HK-2 (cell line): Measurements from ENCODE around the gene SCGB1A1.
A peak's percentile ranks its signal among the peaks of the same experiment; 100 is the strongest.

Experiments
- DNase-seq: peaks from one replicate; pipeline ENCODE4 v3.0.0-alpha.2; 2018; ENCODE audit not compliant: unreplicated experiment

SCGB1A1 gene

GRCh38 chr11:62421996-62422395, 3.2 kb downstream of the SCGB1A1 start:
- no peak for DNase-seq

- DNase-seq, result no peak
These were observed 4.2 kb downstream of the SCGB1A1 start for GRCh38 chr11:62423012-62423411.

DNA sequence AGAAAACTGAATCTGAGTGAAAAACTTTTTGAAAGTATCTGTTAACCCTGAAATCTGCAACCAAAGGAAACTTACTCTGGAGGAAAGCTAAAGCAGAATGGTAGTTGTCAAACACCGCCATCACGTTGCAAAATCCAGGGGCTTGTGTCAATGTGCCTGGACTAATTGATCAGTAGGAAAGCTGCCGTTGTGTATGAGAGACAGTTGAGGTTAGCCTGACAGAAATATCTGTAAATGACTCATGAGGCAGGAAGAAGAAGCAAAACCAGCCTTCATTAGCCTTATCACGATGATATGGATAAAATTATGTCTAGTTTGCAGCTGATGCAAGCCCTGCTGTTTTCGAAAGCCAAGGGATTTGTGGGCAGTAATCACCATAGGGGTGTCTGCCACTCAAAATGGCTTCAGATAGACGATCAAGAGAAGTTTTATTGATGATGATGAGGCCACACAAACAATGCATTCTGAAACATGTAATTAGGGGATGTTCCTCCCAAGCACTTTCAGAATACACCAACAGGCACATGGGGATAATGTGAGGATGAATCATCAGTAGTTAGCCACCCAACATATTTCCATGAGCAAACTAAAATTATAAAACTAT, 8.9 kb downstream of the SCGB1A1 start:
- no peak for DNase-seq

DNA sequence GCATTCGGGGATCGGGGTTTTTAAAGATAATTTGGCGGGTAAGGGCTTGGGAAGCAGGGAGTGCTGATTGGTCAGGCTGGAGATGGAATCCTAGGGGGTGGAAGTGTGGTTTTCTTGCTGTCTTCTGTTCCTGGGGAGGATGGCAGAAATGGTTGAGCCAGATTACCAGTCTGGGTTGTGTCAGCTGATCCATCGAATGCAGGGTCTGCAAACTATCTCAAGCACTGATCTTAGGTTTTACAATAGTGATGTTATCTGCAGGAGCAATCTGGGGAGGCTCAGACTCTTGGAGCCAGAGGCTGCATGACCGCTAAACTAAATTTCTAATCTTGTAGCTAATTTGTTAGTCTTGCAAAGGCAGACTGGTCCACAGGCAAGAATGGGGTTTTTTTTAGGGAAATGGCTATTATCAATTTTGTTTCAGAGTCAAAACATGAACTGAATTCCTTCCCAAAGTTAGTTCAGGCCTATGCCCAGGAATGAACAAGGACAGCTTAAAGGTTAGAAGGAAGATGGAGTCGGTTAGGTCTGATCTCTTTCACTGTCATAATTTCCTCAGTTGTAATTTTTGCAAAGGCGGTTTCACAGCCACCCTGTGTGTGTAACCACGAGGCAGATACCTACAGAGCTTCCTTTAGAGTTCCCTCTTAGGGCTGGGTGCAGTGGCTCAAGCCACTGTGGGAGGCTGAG, 10.2 kb downstream of the SCGB1A1 start:
- no peak for DNase-seq

DNA sequence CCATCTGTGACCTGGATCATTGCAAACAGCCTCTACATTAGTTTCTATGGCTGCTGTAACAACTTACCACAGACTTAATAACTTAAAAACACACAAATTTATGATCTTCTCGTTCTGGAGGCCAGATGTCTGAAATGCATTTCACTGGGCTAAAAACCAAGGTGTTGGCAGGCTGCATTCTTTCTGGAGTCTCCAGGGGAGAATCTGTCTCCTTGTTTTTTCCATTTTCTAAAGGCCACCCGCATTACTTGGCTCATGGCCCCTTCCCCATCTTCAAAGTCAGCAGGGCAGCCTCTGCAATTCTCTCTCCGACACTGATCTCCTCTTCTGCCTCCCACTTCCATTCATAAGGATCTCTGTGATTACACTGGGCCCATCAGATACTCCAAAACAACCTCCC, 11.6 kb downstream of the SCGB1A1 start:
- no peak for DNase-seq

DNA sequence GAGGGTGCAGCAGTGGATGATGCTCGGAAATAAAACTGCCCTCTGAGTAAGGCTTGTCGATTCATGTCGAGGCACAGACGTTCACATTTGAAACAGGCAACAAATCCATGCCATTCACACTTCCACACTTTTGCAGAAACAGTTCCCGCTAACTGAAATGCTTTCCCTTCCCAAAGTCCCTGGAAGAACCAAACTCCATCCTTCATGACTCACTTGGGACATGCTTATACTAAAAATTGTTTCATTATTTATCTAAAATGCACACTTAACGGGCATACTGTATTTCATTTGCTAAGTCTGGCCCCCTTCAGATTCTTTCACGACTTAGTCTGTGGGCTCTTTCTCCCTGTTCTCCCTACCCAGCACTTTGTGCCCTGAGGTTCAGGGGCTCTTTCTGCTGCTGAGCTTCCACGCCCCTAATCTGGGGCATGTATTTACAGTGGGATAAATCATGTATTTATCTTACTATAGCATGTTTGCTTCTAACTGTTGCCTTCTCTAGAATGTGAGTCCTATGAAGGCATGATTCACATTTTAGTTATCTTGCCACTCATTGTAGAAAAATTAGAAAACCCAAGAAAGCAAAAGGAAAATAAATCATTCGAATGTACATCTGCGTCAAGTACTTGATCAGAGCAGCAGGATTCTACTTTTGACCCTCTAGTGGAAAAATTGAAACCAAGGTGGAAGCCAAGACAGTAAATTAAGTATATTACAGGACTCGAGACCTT, 12.5 kb downstream of the SCGB1A1 start:
- no peak for DNase-seq

DNA sequence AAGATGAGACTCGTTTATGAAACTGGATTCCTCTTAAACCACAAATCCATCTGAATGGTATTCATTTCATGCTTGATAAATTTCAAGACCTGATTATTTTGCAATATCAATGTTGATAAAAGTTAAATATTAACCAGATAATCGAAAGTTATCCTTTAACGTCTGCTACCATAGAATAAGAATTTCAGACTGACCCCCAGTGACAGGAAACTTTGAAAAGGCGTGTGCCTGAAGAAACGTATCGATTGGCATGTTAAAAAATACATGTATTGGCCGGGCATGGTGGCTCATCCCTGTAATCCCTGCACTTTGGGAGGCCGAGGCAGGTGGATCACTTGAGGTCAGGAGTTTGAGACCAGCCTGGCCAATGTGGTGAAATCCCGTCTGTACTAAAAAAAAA, 13.9 kb downstream of the SCGB1A1 start:
- peak; percentile 34 for DNase-seq

DNA sequence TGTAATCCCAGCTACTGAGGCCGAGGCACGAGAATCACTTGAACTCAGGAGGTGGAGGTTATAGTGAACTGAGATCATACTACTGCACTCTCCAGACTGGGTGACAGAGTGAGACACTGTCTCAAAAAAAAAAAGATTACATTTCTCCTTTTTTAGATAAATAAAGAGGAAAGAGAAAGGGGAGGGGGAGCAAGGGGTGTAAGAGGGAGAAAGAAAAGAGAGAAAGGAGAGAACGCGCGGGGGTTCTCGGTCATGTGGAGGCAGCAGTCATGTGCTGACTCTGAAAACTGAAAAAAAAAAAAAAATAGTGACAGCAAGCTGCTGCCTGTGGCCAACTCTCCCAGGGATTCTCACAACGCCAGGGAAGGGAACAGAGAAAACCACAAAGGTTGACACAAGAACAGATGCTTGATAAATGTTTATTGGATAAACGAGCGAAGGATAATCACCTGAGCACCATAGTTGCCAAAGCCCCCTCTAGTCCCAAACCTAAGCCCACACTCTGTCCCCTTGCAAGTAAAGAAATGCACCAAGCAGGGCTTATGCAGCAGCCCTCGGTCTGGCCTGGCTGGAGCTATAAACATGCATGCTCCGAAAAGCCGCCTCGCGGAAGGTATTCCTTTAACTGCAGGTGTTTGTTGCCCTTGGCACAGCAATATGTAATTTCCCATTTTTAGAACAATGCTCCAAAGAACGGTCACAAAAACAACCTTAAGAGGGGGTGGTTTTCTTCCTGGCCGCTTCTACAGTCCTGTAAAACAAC, 14.5 kb downstream of the SCGB1A1 start:
- peak; percentile 24 for DNase-seq

DNA sequence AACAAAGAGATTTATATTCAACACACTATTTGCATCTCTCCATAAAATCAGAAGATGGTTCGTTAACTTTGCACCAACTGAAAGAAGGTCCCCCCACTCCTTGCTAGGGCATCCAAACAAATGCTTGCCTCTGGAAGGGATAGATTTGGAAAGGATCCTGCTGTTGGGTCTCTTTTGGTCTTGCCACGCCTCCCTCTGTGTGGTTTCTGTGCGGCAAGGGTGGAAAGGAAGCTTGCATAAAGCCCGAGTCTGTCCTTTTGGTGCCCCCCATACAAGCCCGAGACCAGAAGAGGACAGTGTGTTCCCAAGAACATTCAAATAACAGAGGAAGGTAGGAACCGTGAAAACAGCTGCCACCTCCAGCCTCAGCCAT, 15.1 kb downstream of the SCGB1A1 start:
- no peak for DNase-seq

GRCh38 chr11:62435846-62436660, 17.2 kb downstream of the SCGB1A1 start:
- DNase-seq, result no peak

GRCh38 chr11:62437616-62438015, 18.8 kb downstream of the SCGB1A1 start:
- DNase-seq, result no peak

DNA sequence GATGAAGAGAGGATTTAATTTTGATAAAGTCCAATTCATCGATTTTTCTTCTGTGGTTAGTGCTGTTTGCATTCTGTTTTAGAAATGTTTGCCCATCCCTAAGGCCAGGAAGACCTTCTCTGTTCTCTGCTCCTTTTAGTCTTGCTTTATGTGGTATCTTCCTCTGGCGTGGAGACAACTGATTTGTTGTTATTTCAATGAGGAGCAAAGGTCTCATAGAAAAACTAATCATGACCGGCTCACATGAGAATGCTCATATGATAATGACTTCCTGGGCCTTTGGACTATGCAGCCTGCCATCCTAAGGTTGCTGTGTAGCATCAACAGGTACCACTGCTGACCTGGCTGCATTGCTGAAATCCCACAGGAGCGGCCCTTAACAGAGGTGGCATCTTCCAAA, 19.8 kb downstream of the SCGB1A1 start:
- DNase-seq, result no peak

GRCh38 chr11:62439785-62440602, 21.2 kb downstream of the SCGB1A1 start:
- DNase-seq, result no peak

- DNase-seq, result no peak
These were observed 24.8 kb downstream of the SCGB1A1 start for GRCh38 chr11:62443390-62444235.

GRCh38 chr11:62444236-62444833, 25.5 kb downstream of the SCGB1A1 start:
- no peak for DNase-seq

DNA sequence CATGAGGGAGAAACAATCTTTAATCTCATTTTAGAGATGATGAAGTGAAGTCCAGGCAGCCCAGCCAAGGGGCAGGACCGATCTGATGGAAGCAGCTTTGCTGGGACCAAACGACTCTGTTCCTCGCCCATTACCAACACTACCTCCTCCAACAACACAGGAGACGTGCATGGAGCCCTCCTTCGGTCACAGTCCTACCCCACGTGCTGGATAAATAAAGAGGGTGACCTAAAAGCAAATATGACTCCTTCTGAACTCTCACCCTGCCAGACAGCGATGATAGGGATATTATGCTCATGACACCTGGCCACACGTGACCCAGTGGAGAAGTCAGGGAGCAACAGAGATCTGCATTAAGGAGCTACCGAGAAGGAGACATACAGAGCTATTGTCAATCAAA, 26.0 kb downstream of the SCGB1A1 start:
- no peak for DNase-seq

- no peak for DNase-seq
These were observed 26.5 kb downstream of the SCGB1A1 start for GRCh38 chr11:62445314-62445740.

DNA sequence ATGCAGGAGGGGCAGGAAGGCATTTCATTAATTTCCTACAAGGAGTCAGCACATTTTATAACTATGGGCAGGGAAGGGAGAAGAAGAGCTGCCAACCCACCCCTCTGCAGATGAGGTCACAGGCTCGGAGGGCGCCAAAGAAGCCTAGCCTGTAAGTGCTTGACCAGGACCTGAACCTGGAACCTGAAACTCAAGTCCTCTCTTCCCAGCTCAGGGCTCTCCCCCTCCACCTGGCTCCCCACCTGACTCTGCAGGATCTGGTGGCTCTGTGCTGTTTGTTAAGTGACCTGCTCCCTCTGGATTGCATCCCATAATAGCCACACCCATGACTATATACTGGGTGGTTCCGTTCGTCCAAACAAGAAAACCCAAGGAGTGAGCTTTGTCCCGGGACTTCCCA, 27.3 kb downstream of the SCGB1A1 start:
- DNase-seq, result no peak

DNA sequence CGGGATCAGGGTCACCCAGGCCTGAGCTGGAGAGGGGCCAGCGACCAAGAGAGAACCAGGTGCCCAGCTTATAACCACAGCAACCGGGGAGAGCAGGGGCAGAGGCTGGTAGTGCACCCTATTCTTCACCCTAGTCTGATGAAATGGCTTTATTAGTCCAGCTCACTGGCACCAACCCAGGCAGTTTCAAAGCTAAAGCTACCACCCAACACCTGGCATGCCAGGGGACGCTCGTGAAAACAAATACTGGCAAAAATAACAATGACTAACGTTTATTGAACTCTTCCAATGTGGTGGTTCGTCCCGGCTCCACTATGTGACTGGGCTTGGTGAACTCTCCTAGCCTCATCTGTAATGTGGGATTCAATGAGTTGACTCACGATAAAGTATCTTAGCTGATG, 30.6 kb downstream of the SCGB1A1 start:
- no peak for DNase-seq
